Fibroblast of lung (primary cell): ENCODE measurements around the gene C2orf76.

ENCODE experiments used
- EZH2 ChIP-seq: IDR thresholded peaks from 2 replicates; pipeline ENCODE4 v1.5.1; 2012; ENCODE audit warnings: low read length, control low read depth, mild to moderate bottlenecking; ENCODE audit errors: missing control alignments
- TF ChIP-seq, protein P1 (sequence below), 2 donors: IDR thresholded peaks in 1 of 2; conservative IDR thresholded peaks in 1 of 2; 1 replicate in 1 of 2; 2 replicates in 1 of 2; pipeline ENCODE4 v1.5.1; 2011 to 2012; ENCODE audit warnings: low read length in 2 of 2, control low read depth in 1 of 2, inconsistent platforms in 1 of 2, low read depth in 1 of 2, mild to moderate bottlenecking in 1 of 2

GRCh38 chr2:119338826-119339561, 27.6 kb downstream of the C2orf76 start:
- TF ChIP-seq, protein P1, sequence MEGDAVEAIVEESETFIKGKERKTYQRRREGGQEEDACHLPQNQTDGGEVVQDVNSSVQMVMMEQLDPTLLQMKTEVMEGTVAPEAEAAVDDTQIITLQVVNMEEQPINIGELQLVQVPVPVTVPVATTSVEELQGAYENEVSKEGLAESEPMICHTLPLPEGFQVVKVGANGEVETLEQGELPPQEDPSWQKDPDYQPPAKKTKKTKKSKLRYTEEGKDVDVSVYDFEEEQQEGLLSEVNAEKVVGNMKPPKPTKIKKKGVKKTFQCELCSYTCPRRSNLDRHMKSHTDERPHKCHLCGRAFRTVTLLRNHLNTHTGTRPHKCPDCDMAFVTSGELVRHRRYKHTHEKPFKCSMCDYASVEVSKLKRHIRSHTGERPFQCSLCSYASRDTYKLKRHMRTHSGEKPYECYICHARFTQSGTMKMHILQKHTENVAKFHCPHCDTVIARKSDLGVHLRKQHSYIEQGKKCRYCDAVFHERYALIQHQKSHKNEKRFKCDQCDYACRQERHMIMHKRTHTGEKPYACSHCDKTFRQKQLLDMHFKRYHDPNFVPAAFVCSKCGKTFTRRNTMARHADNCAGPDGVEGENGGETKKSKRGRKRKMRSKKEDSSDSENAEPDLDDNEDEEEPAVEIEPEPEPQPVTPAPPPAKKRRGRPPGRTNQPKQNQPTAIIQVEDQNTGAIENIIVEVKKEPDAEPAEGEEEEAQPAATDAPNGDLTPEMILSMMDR (conservative IDR thresholded peaks at IDR 0.05 in 1 of 2, IDR thresholded peaks at IDR 0.05 in 1 of 2; ENCODE audit: low read depth in 1 of 2, low read length in 2 of 2): no peak
- no peak for TF ChIP-seq EZH2
